HCT116 (cell line): ENCODE data around the gene BRIP1.

Experiments used
- CEBPB ChIP-seq: IDR thresholded peaks from 2 replicates; pipeline ENCODE4 v1.6.1; 2012; ENCODE audit warnings: low read depth
- CTCF ChIP-seq, 3 experiments: fragments of 200-600 bp in 1 of 3; sonication (generic) in 1 of 3; IDR thresholded peaks in 2 of 3; conservative IDR thresholded peaks in 1 of 3; 2 replicates each; pipeline ENCODE4 v1.5.1; 2012 to 2017; ENCODE audit warnings: low read depth in 2 of 3, low read length in 2 of 3, antibody characterized with exemption in 1 of 3, borderline replicate concordance in 1 of 3, control low read depth in 1 of 3, mild to moderate bottlenecking in 1 of 3, mixed read lengths in 1 of 3, mixed run types in 1 of 3, moderate library complexity in 1 of 3; ENCODE audit not compliant: insufficient read depth in 1 of 3
- ELF1 ChIP-seq: IDR thresholded peaks from 2 replicates; pipeline ENCODE4 v1.6.1; 2012; ENCODE audit warnings: low read depth, borderline replicate concordance
- EZH2 ChIP-seq: fragments of 200-600 bp; sonication (generic); IDR thresholded peaks from 2 replicates; pipeline ENCODE4 v1.6.1; 2017; ENCODE audit warnings: antibody characterized with exemption, mixed run types
- EZH2phosphoT487 ChIP-seq: fragments of 200-600 bp; IDR thresholded peaks from 2 replicates; pipeline ENCODE4 v1.6.1; 2018; ENCODE audit warnings: antibody characterized with exemption, borderline replicate concordance
- FOSL1 ChIP-seq: IDR thresholded peaks from 2 replicates; pipeline ENCODE4 v1.6.1; 2012; ENCODE audit warnings: low read depth
- MAX ChIP-seq: IDR thresholded peaks from 2 replicates; pipeline ENCODE4 v1.6.1; 2012
- POLR2A ChIP-seq: IDR thresholded peaks from 2 replicates; pipeline ENCODE4 v1.7.0; 2011; ENCODE audit warnings: borderline replicate concordance; ENCODE audit not compliant: insufficient read depth, insufficient read length; ENCODE audit errors: extremely low read depth
- POLR2AphosphoS5 ChIP-seq: IDR thresholded peaks from 2 replicates; pipeline ENCODE4 v1.6.1; 2011; ENCODE audit warnings: mild to moderate bottlenecking, low read depth, low read length, moderate library complexity
- RAD21 ChIP-seq: IDR thresholded peaks from 2 replicates; pipeline ENCODE4 v1.6.1; 2012; ENCODE audit warnings: low read depth, mild to moderate bottlenecking
- SP1 ChIP-seq: IDR thresholded peaks from 2 replicates; pipeline ENCODE4 v1.6.1; 2012; ENCODE audit warnings: low read depth
- TCF7L2 ChIP-seq: IDR thresholded peaks from 2 replicates; pipeline ENCODE4 v1.7.0; 2011; ENCODE audit warnings: borderline replicate concordance, inconsistent platforms; ENCODE audit not compliant: insufficient read depth, insufficient read length; ENCODE audit errors: extremely low read depth
- YY1 ChIP-seq: IDR thresholded peaks from 2 replicates; pipeline ENCODE4 v1.6.1; 2011; ENCODE audit warnings: low read length, low read depth, moderate library complexity, mild to moderate bottlenecking; ENCODE audit not compliant: insufficient replicate concordance; ENCODE audit errors: extremely low read depth

- TF ChIP-seq CTCF (IDR thresholded peaks at IDR 0.05 in 2 of 3, conservative IDR thresholded peaks at IDR 0.05 in 1 of 3; ENCODE audit: borderline replicate concordance in 1 of 3, insufficient read depth in 1 of 3, low read depth in 2 of 3, low read length in 2 of 3): no peak
- TF ChIP-seq POLR2A: no peak
- TF ChIP-seq MAX: no peak
- TF ChIP-seq CEBPB: no peak
- no peak for TF ChIP-seq TCF7L2
- no peak for TF ChIP-seq EZH2phosphoT487
- no peak for TF ChIP-seq POLR2AphosphoS5
- peak; percentile 4; the same call in 1 of the 2 replicates for TF ChIP-seq SP1
- no peak for TF ChIP-seq EZH2
- TF ChIP-seq RAD21: no peak
- TF ChIP-seq YY1: no peak
- no peak for TF ChIP-seq FOSL1
- TF ChIP-seq ELF1: no peak
Observed at GRCh38 chr17:61770752-61771533, 92.4 kb downstream of the BRIP1 start.
